H9 (cell line): ENCODE results near the gene ENTPD6. TPM values are rescaled to one million over a fixed set of nuclear protein-coding genes. Genes with fewer than 3 reads are reported as not detected.

Experiments used
- DNase-seq: peaks from one replicate; pipeline ENCODE4 v3.0.0-alpha.2; 2017
- H2AFZ ChIP-seq: one replicate; pipeline ENCODE4 v1.6.1; 2013; ENCODE audit warnings: mild to moderate bottlenecking, low read length, control low read depth, moderate library complexity
- H2AK5ac ChIP-seq: 2 replicates; pipeline ENCODE4 v1.6.1; 2013; ENCODE audit warnings: low read length, control low read depth, mixed read lengths; ENCODE audit not compliant: insufficient read length
- H2BK120ac ChIP-seq: one replicate; pipeline ENCODE4 v1.6.1; 2013; ENCODE audit warnings: low read depth, mild to moderate bottlenecking, low read length, control low read depth, inconsistent platforms; ENCODE audit not compliant: poor library complexity, severe bottlenecking
- H2BK12ac ChIP-seq: 2 replicates; pipeline ENCODE4 v1.6.1; 2013; ENCODE audit warnings: low read length, control low read depth, mixed read lengths, low read depth; ENCODE audit not compliant: insufficient read length
- H2BK15ac ChIP-seq: 2 replicates; pipeline ENCODE4 v1.6.1; 2013; ENCODE audit warnings: low read depth, low read length, control low read depth
- H2BK20ac ChIP-seq: one replicate; pipeline ENCODE4 v1.6.1; 2013; ENCODE audit warnings: low read depth, mild to moderate bottlenecking, low read length, control low read depth, inconsistent platforms; ENCODE audit not compliant: poor library complexity, severe bottlenecking
- H2BK5ac ChIP-seq: 2 replicates; pipeline ENCODE4 v1.6.1; 2013; ENCODE audit warnings: low read length, control low read depth, mixed read lengths; ENCODE audit not compliant: insufficient read length
- H3K14ac ChIP-seq: 2 replicates; pipeline ENCODE4 v1.6.1; 2013; ENCODE audit warnings: low read length, control low read depth; ENCODE audit not compliant: insufficient read depth
- H3K18ac ChIP-seq: 2 replicates; pipeline ENCODE4 v1.6.1; 2013; ENCODE audit warnings: low read depth, mild to moderate bottlenecking, mixed read lengths, low read length, control low read depth; ENCODE audit not compliant: insufficient read length
- H3K23ac ChIP-seq: 2 replicates; pipeline ENCODE4 v1.6.1; 2013; ENCODE audit warnings: low read length, control low read depth, mixed read lengths, low read depth; ENCODE audit not compliant: insufficient read length
- H3K23me2 ChIP-seq: 2 replicates; pipeline ENCODE4 v1.6.1; 2013; ENCODE audit warnings: low read depth, mild to moderate bottlenecking, mixed read lengths, low read length, control low read depth; ENCODE audit not compliant: insufficient read length, poor library complexity, severe bottlenecking
- H3K27ac ChIP-seq: 2 replicates; pipeline ENCODE4 v1.5.1; 2013; ENCODE audit warnings: low read length, control low read depth, mixed read lengths, low read depth; ENCODE audit not compliant: insufficient read length
- H3K27me3 ChIP-seq: 2 replicates; pipeline ENCODE4 v1.6.1; 2013; ENCODE audit warnings: low read length, control low read depth, inconsistent platforms; ENCODE audit not compliant: insufficient read depth
- H3K4ac ChIP-seq: 2 replicates; pipeline ENCODE4 v1.6.1; 2013; ENCODE audit warnings: low read depth, mild to moderate bottlenecking, control low read depth, inconsistent platforms, low read length, moderate library complexity
- H3K4me1 ChIP-seq: 2 replicates; pipeline ENCODE4 v1.6.1; 2013; ENCODE audit warnings: low read length, control low read depth, inconsistent platforms; ENCODE audit not compliant: insufficient read depth
- H3K4me2 ChIP-seq: 2 replicates; pipeline ENCODE4 v1.6.1; 2013; ENCODE audit warnings: low read length, control low read depth, mixed read lengths; ENCODE audit not compliant: insufficient read length, insufficient read depth
- H3K56ac ChIP-seq: 2 replicates; pipeline ENCODE4 v1.6.1; 2013; ENCODE audit warnings: low read depth, mild to moderate bottlenecking, mixed read lengths, low read length, control low read depth; ENCODE audit not compliant: insufficient read length
- H3K79me1 ChIP-seq: 2 replicates; pipeline ENCODE4 v1.6.1; 2013; ENCODE audit warnings: low read depth, mild to moderate bottlenecking, moderate library complexity, low read length, control low read depth, inconsistent platforms; ENCODE audit not compliant: insufficient read depth, poor library complexity, severe bottlenecking
- H3K79me2 ChIP-seq: 2 replicates; pipeline ENCODE4 v1.6.1; 2013; ENCODE audit warnings: low read length, control low read depth, inconsistent platforms; ENCODE audit not compliant: insufficient read depth
- H3K9ac ChIP-seq: 2 replicates; pipeline ENCODE4 v1.6.1; 2013; ENCODE audit warnings: low read length, control low read depth, mixed read lengths; ENCODE audit not compliant: insufficient read length; ENCODE audit errors: extremely low read depth
- H3K9me3 ChIP-seq: one replicate; pipeline ENCODE4 v1.6.1; 2013; ENCODE audit warnings: low read depth, low read length, inconsistent platforms; ENCODE audit not compliant: control insufficient read depth
- H3T11ph ChIP-seq: one replicate; pipeline ENCODE4 v1.6.1; 2013; ENCODE audit warnings: mild to moderate bottlenecking, low read length, control low read depth, inconsistent platforms
- H4K20me1 ChIP-seq: one replicate; pipeline ENCODE4 v1.6.1; 2013; ENCODE audit not compliant: control insufficient read depth, insufficient read length, insufficient read depth
- H4K5ac ChIP-seq: 2 replicates; pipeline ENCODE4 v1.6.1; 2013; ENCODE audit warnings: low read depth, mild to moderate bottlenecking, mixed read lengths, low read length, control low read depth; ENCODE audit not compliant: insufficient read length
- H4K8ac ChIP-seq: replicated peaks from 2 replicates; pipeline ENCODE4 v1.6.1; 2013; ENCODE audit warnings: low read length, control low read depth, mixed read lengths, low read depth; ENCODE audit not compliant: insufficient read length
- H4K91ac ChIP-seq: 2 replicates; pipeline ENCODE4 v1.6.1; 2013; ENCODE audit warnings: low read depth, mild to moderate bottlenecking, moderate library complexity, mixed read lengths, low read length, control low read depth; ENCODE audit not compliant: insufficient read length
- H3K27ac Mint-ChIP-seq, 3 experiments: 2 replicates in 2 of 3; 3 replicates in 1 of 3; pipeline ENCODE4 v1.8.0; 2020 to 2021; ENCODE audit warnings: mixed read lengths in 3 of 3, mild to moderate bottlenecking in 1 of 3, moderate library complexity in 1 of 3
- H3K27me3 Mint-ChIP-seq: 2 replicates; pipeline ENCODE4 v1.8.0; 2021; ENCODE audit warnings: low read depth, mild to moderate bottlenecking, moderate library complexity, mixed read lengths
- H3K36me3 Mint-ChIP-seq, 3 experiments: 2 replicates in 2 of 3; 3 replicates in 1 of 3; pipeline ENCODE4 v1.8.0; 2020 to 2021; ENCODE audit warnings: low read depth in 3 of 3, mixed read lengths in 3 of 3; ENCODE audit not compliant: insufficient read depth in 1 of 3
- H3K4me1 Mint-ChIP-seq, 2 experiments: 2 replicates each; pipeline ENCODE4 v1.8.0; 2020; ENCODE audit warnings: mixed read lengths in 2 of 2
- H3K4me3 Mint-ChIP-seq, 2 experiments: 2 replicates in 1 of 2; 3 replicates in 1 of 2; pipeline ENCODE4 v1.8.0; 2020 to 2021; ENCODE audit warnings: mild to moderate bottlenecking in 2 of 2, mixed read lengths in 2 of 2, moderate library complexity in 1 of 2
- H3K9me3 Mint-ChIP-seq, 2 experiments: 2 replicates in 1 of 2; 3 replicates in 1 of 2; pipeline ENCODE4 v1.8.0; 2020; ENCODE audit warnings: mild to moderate bottlenecking in 2 of 2, mixed read lengths in 2 of 2, moderate library complexity in 1 of 2
- WGBS: extraction: QIAGEN DNeasy Blood & Tissue Kit; methylation state at CpG from one replicate; pipeline ENCODE4 v1.1.7; 2013; ENCODE audit warnings: missing lambda C conversion rate, low lambda C conversion rate, mixed read lengths; ENCODE audit not compliant: insufficient read length; ENCODE audit errors: extremely low coverage; 5-methylcytosine and 5-hydroxymethylcytosine counted together
- total RNA-seq: library from RNA; stranded (reverse); gene quantifications from 2 replicates; pipeline ENCODE4 v1.2.1, GENCODE V29; 2021
- TF ChIP-seq, protein P1 (sequence below): fragments of 200-600 bp; sonication (generic); conservative IDR thresholded peaks from 3 replicates; pipeline ENCODE4 v1.8.0; 2021; ENCODE audit warnings: antibody characterized with exemption, mild to moderate bottlenecking

The ENTPD6 gene
- total RNA-seq, 1 experiment from 2014 or later, result 57.4 TPM

GRCh38 chr20:25197870-25198190 is 2.3 kb downstream of the ENTPD6 start:
- no peaks in the 10 kb centered on the region for H3K79me2 ChIP-seq
- H2BK120ac ChIP-seq, result no peak overlapping the region
- no peak overlapping the region for H4K8ac ChIP-seq
- H3K4me1 ChIP-seq, result no peaks in the 10 kb centered on the region; the same call in 1 of the 2 replicates
- no peak overlapping the region for H3K4ac ChIP-seq
- no peak overlapping the region for H3K56ac ChIP-seq
- H3K27ac ChIP-seq, result no peak overlapping the region
- no peak overlapping the region for H3K18ac ChIP-seq
- H2BK12ac ChIP-seq, result no peak overlapping the region
- H2BK20ac ChIP-seq, result no peak overlapping the region
- H3K9ac ChIP-seq, result no peak overlapping the region
- H3K9me3 ChIP-seq, result no peaks in the 10 kb centered on the region
- no peak overlapping the region for H2AFZ ChIP-seq
- no peak overlapping the region for H3K14ac ChIP-seq
- H3K4me1 Mint-ChIP-seq, result peaks cover 27 to 29% of the 10 kb centered on the region in 2 experiments
- H2BK15ac ChIP-seq, result no peak overlapping the region
- no peak overlapping the region for H3K23ac ChIP-seq
- no peak overlapping the region for H4K91ac ChIP-seq
- no peak for DNase-seq
- H3K4me3 Mint-ChIP-seq, result peak overlapping the region in 1 of 2 experiments; percentile 7; a peak in 1 of 5 replicates
- no CpG with 5 or more reads among the region's 3 CpGs for WGBS
- H3T11ph ChIP-seq, result no peak overlapping the region
- H3K27ac Mint-ChIP-seq, result no peak overlapping the region
- no peak overlapping the region for H4K5ac ChIP-seq
- TF ChIP-seq, protein P1, sequence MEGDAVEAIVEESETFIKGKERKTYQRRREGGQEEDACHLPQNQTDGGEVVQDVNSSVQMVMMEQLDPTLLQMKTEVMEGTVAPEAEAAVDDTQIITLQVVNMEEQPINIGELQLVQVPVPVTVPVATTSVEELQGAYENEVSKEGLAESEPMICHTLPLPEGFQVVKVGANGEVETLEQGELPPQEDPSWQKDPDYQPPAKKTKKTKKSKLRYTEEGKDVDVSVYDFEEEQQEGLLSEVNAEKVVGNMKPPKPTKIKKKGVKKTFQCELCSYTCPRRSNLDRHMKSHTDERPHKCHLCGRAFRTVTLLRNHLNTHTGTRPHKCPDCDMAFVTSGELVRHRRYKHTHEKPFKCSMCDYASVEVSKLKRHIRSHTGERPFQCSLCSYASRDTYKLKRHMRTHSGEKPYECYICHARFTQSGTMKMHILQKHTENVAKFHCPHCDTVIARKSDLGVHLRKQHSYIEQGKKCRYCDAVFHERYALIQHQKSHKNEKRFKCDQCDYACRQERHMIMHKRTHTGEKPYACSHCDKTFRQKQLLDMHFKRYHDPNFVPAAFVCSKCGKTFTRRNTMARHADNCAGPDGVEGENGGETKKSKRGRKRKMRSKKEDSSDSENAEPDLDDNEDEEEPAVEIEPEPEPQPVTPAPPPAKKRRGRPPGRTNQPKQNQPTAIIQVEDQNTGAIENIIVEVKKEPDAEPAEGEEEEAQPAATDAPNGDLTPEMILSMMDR, result no peak
- H3K27me3 Mint-ChIP-seq, result no peaks in the 10 kb centered on the region
- no peak overlapping the region for H3K4me2 ChIP-seq
- no peak overlapping the region for H2AK5ac ChIP-seq
- peaks cover 0 to 2% (median 0%) of the 10 kb centered on the region in 3 experiments; a peak in 2 of 7 replicates for H3K36me3 Mint-ChIP-seq
- no peaks in the 10 kb centered on the region for H3K79me1 ChIP-seq
- peaks cover 0 to 3% of the 10 kb centered on the region in 2 experiments; a peak in 1 of 5 replicates for H3K9me3 Mint-ChIP-seq
- H3K27me3 ChIP-seq, result no peaks in the 10 kb centered on the region
- H2BK5ac ChIP-seq, result no peak overlapping the region
- no peaks in the 10 kb centered on the region for H4K20me1 ChIP-seq
- H3K23me2 ChIP-seq, result peaks cover 12% of the 10 kb centered on the region
